ENCODE data around the gene IL1RAP.

GRCh38 chr3:190556351-190556750 is 42.5 kb downstream of the IL1RAP start:
- TF ChIP-seq CTCF (IDR thresholded peaks at IDR 0.05; ENCODE audit: low read depth, low read length) (no peak), POLR2A (IDR thresholded peaks at IDR 0.05; ENCODE audit: extremely low read depth, insufficient read length) (no peak)
